Endothelial cell of umbilical vein (primary cell): ENCODE measurements around the gene ADGRL3. TPM values are rescaled to one million over a fixed set of nuclear protein-coding genes. Genes with fewer than 3 reads are reported as not detected.

ENCODE experiments used
- BruUV-seq: library from RNA; stranded (reverse); fragments of 400-500 nt; replicated peaks from 2 replicates; lab custom pipeline; 2021; lab: Mats Ljungman, UMichigan
- CTCF ChIA-PET: fragments of 300-600, 350-600 bp; sonication (Branson Sonifier 250); formaldehyde crosslinking; loops from one replicate; lab custom pipeline; 2021; ENCODE audit warnings: antibody characterized with exemption, inconsistent platforms; lab: Charles Lee
- POLR2A ChIA-PET: fragments of 300-600, 350-600 bp; sonication (Branson Sonifier 250); formaldehyde crosslinking; loops from one replicate; lab custom pipeline; 2021; ENCODE audit warnings: antibody characterized with exemption, inconsistent platforms; lab: Charles Lee
- DNase-seq: peaks from one replicate; pipeline ENCODE4 v3.0.0-alpha.2; 2011; ENCODE audit warnings: low read depth, low spot score
- FAIRE-seq: peaks from 2 replicates; lab custom pipeline; 2011; peaks lifted over from hg19 to GRCh38; lab: Jason Lieb, UNC
- H2AFZ ChIP-seq: 2 replicates; pipeline ENCODE4 v1.6.0; 2012; ENCODE audit warnings: low read depth, low read length, control low read depth, inconsistent platforms
- H3K27ac ChIP-seq: 2 replicates; pipeline ENCODE4 v1.5.1; 2011; ENCODE audit warnings: low read depth, mild to moderate bottlenecking, control low read depth, low read length, moderate library complexity; ENCODE audit not compliant: insufficient read depth
- H3K27me3 ChIP-seq, 2 experiments: 2 replicates each; pipeline versions ENCODE4 v1.6.0 to v1.6.1; 2011; ENCODE audit warnings: low read length in 2 of 2, mixed read lengths in 1 of 2; ENCODE audit not compliant: control insufficient read depth in 2 of 2, insufficient read depth in 2 of 2
- H3K36me3 ChIP-seq, 2 experiments: 2 replicates in 1 of 2; 3 replicates in 1 of 2; pipeline ENCODE4 v1.5.1; 2011; ENCODE audit warnings: low read length in 2 of 2, mild to moderate bottlenecking in 1 of 2, moderate library complexity in 1 of 2; ENCODE audit not compliant: control insufficient read depth in 2 of 2, insufficient read depth in 2 of 2; ENCODE audit errors: extremely low read depth in 1 of 2
- H3K4me1 ChIP-seq: 3 replicates; pipeline ENCODE4 v1.5.1; 2011; ENCODE audit warnings: mild to moderate bottlenecking, low read length; ENCODE audit not compliant: control insufficient read depth, insufficient read depth; ENCODE audit errors: extremely low read depth
- H3K4me2 ChIP-seq: 2 replicates; pipeline ENCODE4 v1.6.1; 2011; ENCODE audit warnings: low read length, control low read depth, mixed read lengths; ENCODE audit not compliant: insufficient read depth
- H3K4me3 ChIP-seq, 3 experiments: fragments of 200-600 bp in 1 of 3; sonication (generic), shearing (Covaris generic) in 1 of 3; replicated peaks in 1 of 3; 2 replicates each; pipeline ENCODE4 v1.5.1; 2011 to 2016; ENCODE audit warnings: control low read depth in 3 of 3, low read length in 3 of 3, mild to moderate bottlenecking in 2 of 3, inconsistent platforms in 1 of 3, low read depth in 1 of 3, moderate library complexity in 1 of 3; ENCODE audit not compliant: insufficient read depth in 1 of 3
- H3K79me2 ChIP-seq: 2 replicates; pipeline ENCODE4 v1.6.0; 2012; ENCODE audit warnings: low read length, inconsistent platforms; ENCODE audit not compliant: control insufficient read depth, insufficient read depth
- H3K9ac ChIP-seq: replicated peaks from 2 replicates; pipeline ENCODE3; 2011; ENCODE audit warnings: low read length, control low read depth; ENCODE audit not compliant: insufficient read depth; ENCODE audit errors: extremely low read depth
- H3K9me1 ChIP-seq: replicated peaks from 3 replicates; pipeline ENCODE4 v1.6.0; 2011; ENCODE audit warnings: mild to moderate bottlenecking, low read length; ENCODE audit not compliant: control insufficient read depth, insufficient read depth; ENCODE audit errors: extremely low read depth
- H3K9me3 ChIP-seq: replicated peaks from 2 replicates; pipeline ENCODE4 v1.5.1; 2012; ENCODE audit warnings: low read length, inconsistent platforms; ENCODE audit not compliant: control insufficient read depth, insufficient read depth
- H4K20me1 ChIP-seq: replicated peaks from 2 replicates; pipeline ENCODE3; 2011; ENCODE audit warnings: mild to moderate bottlenecking, low read length; ENCODE audit not compliant: control insufficient read depth, insufficient read depth; ENCODE audit errors: extremely low read depth
- CTCF ChIP-seq, 2 donors: IDR thresholded peaks; 1 replicate in 1 of 2; 2 replicates in 1 of 2; pipeline ENCODE4 v1.5.1; 2011; ENCODE audit warnings: low read length in 2 of 2, mild to moderate bottlenecking in 2 of 2, moderate library complexity in 2 of 2, control low read depth in 1 of 2, inconsistent platforms in 1 of 2, low read depth in 1 of 2; ENCODE audit not compliant: insufficient read depth in 1 of 2; ENCODE audit errors: extremely low read depth in 1 of 2
- EZH2 ChIP-seq: IDR thresholded peaks from 2 replicates; pipeline ENCODE4 v1.6.1; 2012; ENCODE audit warnings: borderline replicate concordance, low read depth, mild to moderate bottlenecking, moderate library complexity, low read length, inconsistent platforms; ENCODE audit not compliant: severe bottlenecking
- FOS ChIP-seq: IDR thresholded peaks from 2 replicates; pipeline ENCODE4 v1.6.1; 2011; ENCODE audit warnings: mild to moderate bottlenecking, low read length, moderate library complexity, borderline replicate concordance; ENCODE audit not compliant: insufficient read depth
- GATA2 ChIP-seq: IDR thresholded peaks from 2 replicates; pipeline ENCODE4 v1.7.0; 2011; ENCODE audit warnings: low read depth, mild to moderate bottlenecking, moderate library complexity, mixed read lengths, low read length; ENCODE audit not compliant: insufficient read length, insufficient read depth
- JUN ChIP-seq: IDR thresholded peaks from 2 replicates; pipeline ENCODE4 v1.6.1; 2011; ENCODE audit warnings: borderline replicate concordance, low read depth; ENCODE audit not compliant: insufficient read length, insufficient read depth
- MAX ChIP-seq: IDR thresholded peaks from 2 replicates; pipeline ENCODE4 v1.6.1; 2011; ENCODE audit not compliant: insufficient read depth, insufficient read length
- MYC ChIP-seq: IDR thresholded peaks from one replicate; pipeline ENCODE4 v1.6.1; 2011; ENCODE audit warnings: mild to moderate bottlenecking, low read depth, low read length
- POLR2A ChIP-seq: IDR thresholded peaks from 2 replicates; pipeline ENCODE4 v1.6.1; 2012; ENCODE audit warnings: low read depth, mild to moderate bottlenecking, control low read depth, low read length
- POLR2AphosphoS5 ChIP-seq: IDR thresholded peaks from 2 replicates; pipeline ENCODE4 v1.6.1; 2012; ENCODE audit warnings: low read depth, mild to moderate bottlenecking, control low read depth, low read length, moderate library complexity; ENCODE audit not compliant: insufficient read depth
- dilution Hi-C: fragments of 300-500 bp; cut with MboI; formaldehyde crosslinking; loops from one replicate; pipeline ENCODE4 v1.15.0; 2019; ENCODE audit warnings: low sequenced_read_pairs; ENCODE audit not compliant: extremely low pct_ligation_motif_present
- intact Hi-C: fragments of 100-400 bp; cut with micrococcal nuclease; formaldehyde crosslinking; loops from one replicate; pipeline ENCODE4 v1.10.0; 2022
- polyA plus RNA-seq, 4 experiments: library from polyadenylated mRNA; depleted of rRNA in 3 of 4; stranded (reverse) in 3 of 4; unstranded in 1 of 4; fragments of >200 nt; gene quantifications; 2 replicates each; pipeline versions ENCODE4 v1.2.1 to v1.2.3, GENCODE V29; 2011 to 2012; ENCODE audit warnings: missing spikeins in 1 of 4
- total RNA-seq: library from RNA; stranded (reverse); gene quantifications from 2 replicates; pipeline ENCODE4 v1.2.3, GENCODE V29; 2021

ADGRL3 gene
- total and polyA plus RNA-seq, 2 donors (not counting 3 experiments of a cell fraction or from before 2014, with no cell fraction given), result not detected

DNA sequence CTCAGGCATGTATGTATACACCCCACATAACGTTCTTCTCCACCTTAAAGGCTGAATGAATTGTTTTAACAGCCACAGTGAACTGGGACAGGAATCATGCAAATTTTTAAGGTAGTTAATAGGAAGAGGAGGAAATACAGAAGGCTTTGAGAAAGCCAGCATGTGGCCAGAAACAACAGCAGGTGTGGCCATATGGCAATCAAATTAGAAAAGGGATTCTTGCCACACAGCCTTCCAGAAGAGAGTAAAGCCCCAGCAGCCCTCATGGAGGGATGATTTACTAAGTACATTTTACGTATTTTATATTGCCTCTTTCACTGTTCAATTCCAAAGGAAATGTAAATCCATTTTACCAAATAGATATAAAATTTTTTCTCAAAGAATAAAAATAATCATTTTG is 792.2 kb downstream of the ADGRL3 start:
- Histone ChIP-seq H3K79me2 (no peaks in the 10 kb centered on the region), H2AFZ (no peak overlapping the region), H3K9me3 (no peaks in the 10 kb centered on the region), H3K36me3 (no peaks in the 10 kb centered on the region), H3K9me1 (no peaks in the 10 kb centered on the region), H3K9ac (no peak overlapping the region), H3K4me2 (no peak overlapping the region), H3K4me3 (no peak overlapping the region), H3K4me1 (no peaks in the 10 kb centered on the region), H4K20me1 (no peaks in the 10 kb centered on the region), H3K27me3 (no peaks in the 10 kb centered on the region), H3K27ac (no peak overlapping the region)
- TF ChIP-seq MAX (no peak), POLR2A (no peak), POLR2AphosphoS5 (no peak), MYC (no peak), CTCF (IDR thresholded peaks at IDR 0.05; ENCODE audit: extremely low read depth in 1 of 2, insufficient read depth in 1 of 2, low read depth in 1 of 2, low read length in 2 of 2) (no peak), JUN (no peak), GATA2 (no peak), EZH2 (no peak), FOS (no peak)
- intact Hi-C loops, result no loop called here
- ChIA-PET CTCF (no interaction called here), POLR2A (no interaction called here)
- no peak for FAIRE-seq
- dilution Hi-C loops, result no loop called here
- BruUV-seq, result no TSS peak
- no peak for DNase-seq
